NCI-H2227 (cell line): ENCODE measurements around the gene CCNA2.

ENCODE experiments used
- DNase-seq: peaks from one replicate; lab custom pipeline; 2025; ENCODE audit not compliant: unreplicated experiment; lab: John Stamatoyannopoulos, UW

CCNA2 gene

GRCh38 chr4:121823505-121824170, at the start of gene CCNA2:
Gene CCNA2, minus strand, starts transcription at chr4:121823883. Its CDS starts 255 bp downstream, at chr4:121823628.
- peak; percentile 94 for DNase-seq

DNA sequence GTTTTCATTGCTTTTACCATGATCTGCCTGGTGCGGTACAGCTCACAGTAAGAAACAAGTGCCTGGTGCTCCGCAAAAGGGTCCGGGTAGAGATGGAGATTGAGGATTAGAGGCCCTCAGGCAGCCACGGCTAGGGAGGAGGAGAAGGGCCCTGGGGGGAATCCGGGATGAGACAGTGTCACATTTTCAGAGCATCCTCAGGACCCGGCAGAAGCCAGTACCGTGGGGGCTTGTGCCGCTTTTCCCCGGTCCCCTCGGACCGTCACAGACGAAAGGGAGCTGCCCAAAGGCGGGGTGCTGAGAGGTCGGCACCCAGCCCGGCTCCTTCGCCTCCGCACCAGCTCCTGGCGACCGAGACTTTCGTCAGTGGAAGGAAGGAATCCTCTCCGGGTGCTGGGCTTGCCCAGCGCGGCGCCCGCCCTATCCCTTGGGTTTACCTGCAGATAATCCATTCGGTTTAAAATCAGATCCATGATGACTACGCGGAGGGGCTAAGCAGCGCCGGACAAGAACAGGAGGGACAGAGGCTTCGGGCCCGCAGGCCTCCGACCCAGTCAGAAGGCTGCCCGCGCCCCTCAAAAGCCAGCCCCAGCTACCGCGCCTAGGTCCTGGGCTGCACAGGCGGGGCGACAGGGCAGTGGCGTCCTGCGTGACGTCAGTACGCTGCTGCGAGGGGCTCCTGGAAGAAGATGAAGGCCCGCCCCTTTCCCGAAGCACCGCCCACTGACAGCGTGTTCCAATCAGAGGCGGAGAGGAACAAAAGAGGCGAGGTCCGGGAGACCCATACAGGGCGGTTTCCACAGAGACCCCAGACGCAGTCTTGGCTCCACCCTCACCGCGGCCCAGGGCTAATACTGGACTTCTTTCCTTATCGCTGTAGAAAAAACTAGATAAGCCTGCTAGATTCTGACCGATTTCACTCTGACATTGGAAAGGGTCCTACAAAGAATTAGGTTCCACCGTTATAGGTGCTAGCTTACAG, 46.4 kb upstream of the CCNA2 start, which contains the start of gene BBS7:
Gene BBS7 (minus strand): TSS at position 634 of the 982 bp plus-strand sequence. CDS start 161 bp downstream, at position 473.
- peak; percentile 96 for DNase-seq

GRCh38 chr4:121863799-121864198, 40.1 kb upstream of the CCNA2 start:
- DNase-seq, result peak; percentile 55

DNA sequence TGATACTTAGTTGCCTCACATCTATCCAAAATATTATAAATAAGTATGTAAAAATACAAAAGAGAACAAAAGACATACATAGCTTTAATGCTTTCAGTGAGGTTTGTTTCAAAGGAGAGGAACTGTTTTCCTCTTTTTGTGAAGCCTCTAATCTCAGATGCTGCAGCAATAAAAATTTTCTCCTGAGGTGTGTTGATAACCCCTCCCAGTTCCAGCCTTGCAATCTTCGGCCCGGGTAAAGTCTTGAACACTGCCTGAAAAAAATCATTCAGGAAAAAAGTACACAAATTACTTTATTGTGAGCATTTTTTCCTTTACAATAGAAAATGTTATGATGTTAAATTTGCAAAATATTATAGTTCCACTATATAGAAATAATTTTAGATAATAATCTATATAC, 37.7 kb upstream of the CCNA2 start:
- no peak for DNase-seq

- no peak for DNase-seq
Observed at GRCh38 chr4:121860121-121860520, 36.4 kb upstream of the CCNA2 start.

DNA sequence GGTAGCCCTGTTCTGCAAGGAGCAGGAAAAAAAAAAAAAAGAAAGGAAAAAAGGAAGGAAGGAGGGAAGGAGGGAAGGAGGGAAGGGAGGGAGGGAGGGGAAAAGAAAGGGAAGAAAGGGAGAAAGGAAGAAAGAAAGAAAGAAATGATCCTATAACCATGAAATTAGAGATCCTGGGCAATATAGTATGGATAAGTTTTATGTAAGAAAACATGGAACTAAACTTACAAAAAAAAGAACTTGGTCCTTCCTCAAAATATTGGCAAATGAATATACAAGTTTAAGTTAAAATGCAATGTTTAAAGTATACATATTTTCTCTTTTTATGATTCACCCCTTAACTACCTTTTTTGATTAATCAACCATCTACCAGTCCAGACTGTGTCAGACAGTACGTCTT, 27.7 kb upstream of the CCNA2 start:
- DNase-seq, result no peak

GRCh38 chr4:121846662-121847061, 23.0 kb upstream of the CCNA2 start:
- DNase-seq, result no peak

DNA sequence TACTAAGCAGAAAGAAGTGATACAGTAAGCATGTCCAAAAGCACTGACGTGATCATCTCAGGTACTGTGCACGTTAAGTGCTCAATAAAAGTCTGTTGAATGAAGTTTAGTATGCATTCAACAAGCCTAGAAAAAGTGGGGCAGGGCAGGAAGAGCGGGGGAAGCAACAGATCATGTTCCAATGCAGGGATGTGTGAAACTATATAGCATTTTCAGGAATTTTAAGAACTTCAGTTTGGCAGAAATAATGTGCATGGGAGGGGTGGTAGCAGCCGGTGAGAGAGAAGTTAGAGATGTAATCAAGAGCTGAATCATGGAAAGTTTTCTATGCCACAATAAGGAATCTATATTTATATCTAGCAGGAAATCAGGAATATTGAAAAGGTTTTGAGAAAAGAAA, 19.2 kb upstream of the CCNA2 start:
- DNase-seq, result no peak

DNA sequence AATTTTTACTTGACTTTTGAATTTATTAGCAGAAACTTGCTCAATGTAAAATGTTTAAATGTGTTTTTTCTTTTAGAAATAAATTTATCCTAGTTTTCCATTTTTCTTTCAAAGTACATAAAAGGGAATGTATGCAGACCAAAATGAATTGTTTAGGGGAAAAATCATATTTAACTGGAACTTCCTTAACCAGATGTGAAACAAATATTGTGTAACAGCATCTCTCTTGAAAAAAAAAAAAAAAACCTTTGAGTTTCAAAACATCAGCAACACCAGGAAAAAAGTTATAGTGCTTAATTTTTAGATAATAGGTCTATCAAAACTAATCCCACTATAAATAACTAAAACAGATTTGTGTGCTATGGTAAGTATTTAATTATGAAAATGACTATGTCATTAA, 14.5 kb upstream of the CCNA2 start:
- no peak for DNase-seq

- DNase-seq, result no peak
Observed at GRCh38 chr4:121829511-121829910, 5.8 kb upstream of the CCNA2 start.

DNA sequence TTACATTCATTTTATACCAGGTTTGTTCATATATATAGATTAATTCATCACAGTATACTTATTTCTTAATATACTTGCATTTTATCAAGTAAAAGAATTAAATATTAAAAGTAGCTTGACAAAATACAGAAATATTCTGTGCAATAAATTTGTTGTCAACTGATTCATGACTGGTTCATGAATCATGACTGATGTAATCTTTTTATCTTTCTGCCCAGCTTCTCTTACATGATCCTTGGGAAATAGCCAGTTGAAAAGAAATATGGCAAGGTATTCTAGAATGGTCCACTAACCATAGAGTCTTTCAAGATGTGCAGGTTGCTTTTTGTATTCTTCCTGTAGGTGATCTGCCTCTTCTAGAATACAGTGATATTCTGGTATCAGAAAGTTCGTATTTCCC, 4.2 kb upstream of the CCNA2 start:
- no peak for DNase-seq

DNA sequence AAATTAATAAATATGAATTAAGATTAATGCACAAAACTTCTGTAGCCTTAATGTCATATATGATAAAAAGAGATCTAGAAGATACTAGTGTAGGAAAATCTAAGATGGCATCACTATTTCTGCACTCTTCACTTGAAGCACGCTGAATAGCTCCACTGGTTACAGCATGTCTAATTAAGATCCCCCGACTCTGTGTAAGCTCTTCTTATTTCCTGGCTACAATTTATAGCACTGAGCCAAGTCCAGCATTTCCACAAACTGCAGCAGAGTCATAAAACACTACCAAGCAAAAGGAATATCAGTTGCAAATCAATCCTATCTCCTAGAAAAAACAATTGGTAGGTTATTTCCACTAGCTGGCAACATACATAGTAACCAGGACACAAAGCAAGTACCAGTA, 1.3 kb upstream of the CCNA2 start:
- no peak for DNase-seq

GRCh38 chr4:121824171-121824527, 466 bp upstream of the CCNA2 start:
- DNase-seq, result no peak

DNA sequence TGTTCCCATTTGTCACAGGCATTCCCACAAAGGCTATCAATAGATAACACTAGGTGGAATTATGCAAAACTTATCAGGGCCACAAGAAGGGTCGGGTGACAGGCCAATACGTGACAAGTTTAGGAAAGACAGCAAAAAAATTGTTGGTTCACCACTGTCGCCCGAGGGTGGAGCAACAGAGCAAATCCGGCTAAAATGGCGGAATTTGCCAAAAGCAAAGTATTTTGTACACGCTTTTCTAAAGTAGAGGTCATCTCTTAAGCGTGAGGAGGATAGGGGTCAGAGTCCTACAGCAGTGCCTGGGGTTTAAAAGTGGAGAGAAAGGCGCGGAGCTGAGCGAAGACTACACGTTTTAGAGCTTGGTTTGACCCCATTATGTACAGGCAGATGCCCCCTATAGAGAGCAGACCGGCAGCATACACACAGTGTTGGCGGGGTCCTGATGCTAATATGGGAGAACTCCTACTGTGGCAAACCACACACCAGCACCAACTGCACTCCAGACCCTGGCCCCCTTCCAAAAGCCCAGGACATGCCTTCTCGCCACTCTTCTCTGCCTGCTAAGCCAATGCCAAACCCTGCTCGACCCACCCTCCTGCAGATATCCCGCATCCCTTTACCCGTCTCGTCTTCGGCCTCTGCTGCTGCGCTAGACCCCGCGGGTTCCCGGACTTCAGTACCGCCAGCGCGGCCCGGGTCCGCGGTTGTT, 733 bp downstream of the CCNA2 start:
- peak; percentile 23 for DNase-seq

DNA sequence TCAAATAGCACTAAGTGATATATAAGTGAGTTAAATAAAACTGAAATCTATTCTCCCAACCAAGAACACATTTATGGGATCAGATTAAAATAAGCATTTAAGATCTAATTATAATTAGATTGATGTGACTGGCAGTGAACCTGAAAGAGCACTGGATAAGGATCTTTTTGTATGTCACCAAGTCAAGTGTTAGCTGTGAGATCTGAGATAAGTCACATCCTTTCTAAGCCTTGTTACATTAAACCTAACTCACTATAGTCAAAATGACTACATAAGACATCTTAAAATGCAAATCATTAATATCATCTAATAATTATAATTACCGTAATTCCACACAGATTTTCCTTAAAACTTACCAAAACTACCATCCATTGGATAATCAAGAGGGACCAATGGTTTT, 1.6 kb downstream of the CCNA2 start:
- DNase-seq, result no peak

DNA sequence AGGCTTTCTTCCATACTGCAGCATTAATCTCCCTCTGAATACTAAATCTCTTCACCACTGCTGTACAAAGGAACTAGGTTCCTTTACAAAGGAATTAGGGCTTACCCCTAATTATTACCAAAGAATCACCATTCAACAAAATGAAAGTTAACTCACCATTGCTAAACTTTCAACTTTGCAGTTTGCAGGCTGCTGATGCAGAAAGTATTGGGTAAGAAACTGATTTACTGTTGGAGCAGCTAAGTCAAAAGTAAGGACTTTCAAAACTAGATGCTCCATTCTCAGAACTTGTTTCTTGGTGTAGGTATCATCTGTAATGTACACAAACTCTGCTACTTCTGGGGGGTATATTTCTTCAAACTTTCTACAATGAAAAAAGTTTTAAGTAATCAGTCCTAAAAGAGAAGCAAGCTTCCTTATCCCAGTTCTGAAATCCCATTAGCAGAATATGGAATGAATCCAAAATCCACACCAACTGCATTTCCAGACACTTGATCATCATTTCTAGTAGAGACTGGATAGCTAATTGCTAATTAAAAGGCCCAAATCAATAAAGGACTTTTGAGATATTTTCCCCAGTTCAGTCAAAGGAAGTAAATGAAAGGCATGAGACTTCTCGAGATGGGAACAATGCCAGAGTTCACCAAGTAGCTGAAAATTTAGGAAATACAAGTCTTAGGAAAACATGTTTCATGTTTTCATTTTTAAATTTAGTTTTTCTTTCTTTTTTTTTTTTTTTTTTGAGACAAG, 4.3 kb downstream of the CCNA2 start:
- no peak for DNase-seq

DNA sequence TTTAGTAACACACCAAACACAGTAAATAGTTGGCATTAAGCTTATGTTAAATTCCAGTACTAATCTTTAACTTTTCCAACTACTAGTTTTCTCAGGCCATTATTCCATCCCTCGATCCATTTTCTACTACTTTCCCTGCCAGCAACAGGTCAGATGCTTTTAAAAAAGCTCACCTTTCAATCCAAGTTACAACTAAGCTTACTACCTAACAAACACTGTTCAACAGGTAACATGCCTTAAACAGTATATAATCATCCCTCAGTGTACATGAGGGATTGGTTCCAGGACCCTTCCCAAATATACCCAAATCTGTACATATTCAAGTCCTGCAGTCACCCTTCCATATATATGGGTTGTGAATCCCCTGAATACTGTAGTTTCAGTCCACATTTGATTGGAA, 5.5 kb downstream of the CCNA2 start:
- no peak for DNase-seq

GRCh38 chr4:121817701-121818100, 6.0 kb downstream of the CCNA2 start:
- no peak for DNase-seq

DNA sequence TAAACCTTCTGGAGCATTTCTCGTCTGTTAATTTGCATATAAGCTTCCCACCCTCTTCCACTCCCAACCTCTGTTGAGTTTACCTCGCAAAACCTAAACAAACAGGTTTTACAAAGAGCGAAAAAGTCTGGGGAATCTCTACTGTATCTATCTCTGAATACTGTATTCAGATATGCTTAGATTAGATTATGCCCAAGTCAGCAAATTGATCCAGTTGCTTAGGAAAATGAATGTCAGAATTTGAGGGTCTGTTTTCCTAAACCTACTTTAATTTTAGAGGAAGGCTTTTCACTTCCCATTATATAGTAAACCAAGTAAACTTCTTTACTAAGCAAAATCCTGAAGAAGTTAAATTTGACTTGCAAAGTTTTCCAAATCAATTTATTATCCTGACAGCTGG, 6.7 kb downstream of the CCNA2 start:
- DNase-seq, result no peak

GRCh38 chr4:121814756-121815155, 8.9 kb downstream of the CCNA2 start:
- no peak for DNase-seq

GRCh38 chr4:121811122-121811521, 12.6 kb downstream of the CCNA2 start:
- DNase-seq, result no peak
